Fibroblast of the aortic adventitia (primary cell): ENCODE data around the gene ABR. TPM values are rescaled to one million over a fixed set of nuclear protein-coding genes. Genes with fewer than 3 reads are reported as not detected.
"Not testable (repeated sequence)": the region's sequence is repeated elsewhere in the genome, so short reads cannot be mapped to it uniquely, and the experiment has no call there.

ENCODE experiments used
- DNase-seq: peaks from one replicate; pipeline ENCODE4 v3.0.0-alpha.2; 2010; ENCODE audit warnings: low read depth
- H3K4me3 ChIP-seq: 2 replicates; pipeline ENCODE4 v1.5.1; 2011; ENCODE audit warnings: low read depth, mild to moderate bottlenecking, control low read depth, low read length, moderate library complexity
- total RNA-seq: library from RNA; depleted of rRNA; stranded (reverse); fragments of >200 nt; gene quantifications from 2 replicates; pipeline ENCODE4 v1.2.3, GENCODE V29; 2012; ENCODE audit warnings: low replicate concordance
- TF ChIP-seq, protein P1 (sequence below): IDR thresholded peaks from 2 replicates; pipeline ENCODE4 v1.5.1; 2011; ENCODE audit warnings: mild to moderate bottlenecking, low read length, control low read depth, inconsistent platforms; ENCODE audit not compliant: insufficient read depth

Gene ABR
- total RNA-seq, 1 donor = 76.8 TPM

DNA sequence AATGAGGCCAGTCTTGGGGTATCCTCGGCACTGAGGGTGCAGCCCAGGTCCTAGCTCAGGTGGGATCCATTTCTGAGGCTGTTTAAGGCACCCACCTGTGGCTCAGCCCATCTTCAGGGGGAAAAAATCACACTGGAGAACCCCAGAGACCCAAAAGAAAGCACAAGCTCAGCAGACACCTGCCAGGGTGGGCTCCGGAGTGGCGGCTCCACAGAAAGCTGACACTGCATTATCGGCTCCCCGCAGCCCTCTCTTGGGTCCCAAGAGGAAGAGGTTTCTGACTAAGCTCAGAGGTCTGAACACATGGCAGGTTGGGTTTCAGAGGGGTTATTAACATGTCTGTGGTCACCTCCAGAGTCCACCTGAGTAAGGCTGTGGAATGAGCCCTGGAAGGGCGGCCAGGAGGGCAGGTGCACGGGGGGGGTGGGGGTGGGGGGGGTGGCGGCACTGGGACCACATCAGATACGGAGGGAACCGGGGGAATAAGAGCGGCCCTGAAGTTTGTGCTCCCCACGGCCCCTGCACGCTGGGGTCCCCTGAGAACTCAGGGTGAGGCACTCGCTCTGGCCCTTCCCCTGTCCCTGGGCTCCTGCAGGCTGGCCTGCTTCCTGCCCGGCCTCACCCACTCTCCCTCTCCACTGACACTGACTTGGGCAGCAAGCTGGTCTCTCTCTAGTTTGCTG, 103.3 kb downstream of the ABR start:
- DNase-seq = no peak
- H3K4me3 ChIP-seq = no peak overlapping the region
- TF ChIP-seq, protein P1, sequence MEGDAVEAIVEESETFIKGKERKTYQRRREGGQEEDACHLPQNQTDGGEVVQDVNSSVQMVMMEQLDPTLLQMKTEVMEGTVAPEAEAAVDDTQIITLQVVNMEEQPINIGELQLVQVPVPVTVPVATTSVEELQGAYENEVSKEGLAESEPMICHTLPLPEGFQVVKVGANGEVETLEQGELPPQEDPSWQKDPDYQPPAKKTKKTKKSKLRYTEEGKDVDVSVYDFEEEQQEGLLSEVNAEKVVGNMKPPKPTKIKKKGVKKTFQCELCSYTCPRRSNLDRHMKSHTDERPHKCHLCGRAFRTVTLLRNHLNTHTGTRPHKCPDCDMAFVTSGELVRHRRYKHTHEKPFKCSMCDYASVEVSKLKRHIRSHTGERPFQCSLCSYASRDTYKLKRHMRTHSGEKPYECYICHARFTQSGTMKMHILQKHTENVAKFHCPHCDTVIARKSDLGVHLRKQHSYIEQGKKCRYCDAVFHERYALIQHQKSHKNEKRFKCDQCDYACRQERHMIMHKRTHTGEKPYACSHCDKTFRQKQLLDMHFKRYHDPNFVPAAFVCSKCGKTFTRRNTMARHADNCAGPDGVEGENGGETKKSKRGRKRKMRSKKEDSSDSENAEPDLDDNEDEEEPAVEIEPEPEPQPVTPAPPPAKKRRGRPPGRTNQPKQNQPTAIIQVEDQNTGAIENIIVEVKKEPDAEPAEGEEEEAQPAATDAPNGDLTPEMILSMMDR = no peak

DNA sequence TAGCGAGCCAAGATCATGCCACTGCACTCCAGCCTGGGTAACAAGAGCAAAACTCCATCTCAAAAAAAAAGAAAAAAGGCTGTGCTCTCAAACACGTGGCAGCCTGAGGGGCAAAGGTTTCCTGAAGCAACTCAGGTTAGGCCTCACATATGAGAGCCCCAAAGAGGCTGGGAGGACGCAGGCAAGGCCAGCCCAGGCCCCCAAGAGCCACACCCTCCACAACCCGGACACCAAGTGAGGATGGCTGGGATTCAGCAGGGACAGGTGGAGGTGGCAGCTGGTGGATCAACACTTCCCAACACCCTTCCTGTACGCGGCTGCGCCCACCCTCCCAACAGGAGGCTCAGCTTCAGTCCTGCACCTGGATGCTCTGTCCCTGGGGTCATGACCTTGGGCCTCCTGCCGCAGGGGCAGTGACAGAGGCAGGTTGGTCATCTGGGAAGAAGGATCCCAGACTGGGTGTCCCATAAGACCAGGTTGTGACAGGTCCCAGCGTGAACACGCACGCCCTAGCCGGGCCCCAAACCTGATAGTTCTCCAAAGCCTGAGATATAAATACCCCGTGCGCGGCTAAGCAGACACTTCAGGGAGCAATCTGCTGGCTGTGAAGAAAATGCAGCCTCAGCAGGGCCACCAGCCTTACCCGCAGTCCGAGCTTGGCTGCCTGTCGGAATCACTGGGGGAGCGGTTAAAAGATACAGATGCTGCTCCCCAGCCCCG, 104.7 kb downstream of the ABR start:
- TF ChIP-seq, protein P1 = no peak
- no peak for DNase-seq
- no peak overlapping the region for H3K4me3 ChIP-seq

DNA sequence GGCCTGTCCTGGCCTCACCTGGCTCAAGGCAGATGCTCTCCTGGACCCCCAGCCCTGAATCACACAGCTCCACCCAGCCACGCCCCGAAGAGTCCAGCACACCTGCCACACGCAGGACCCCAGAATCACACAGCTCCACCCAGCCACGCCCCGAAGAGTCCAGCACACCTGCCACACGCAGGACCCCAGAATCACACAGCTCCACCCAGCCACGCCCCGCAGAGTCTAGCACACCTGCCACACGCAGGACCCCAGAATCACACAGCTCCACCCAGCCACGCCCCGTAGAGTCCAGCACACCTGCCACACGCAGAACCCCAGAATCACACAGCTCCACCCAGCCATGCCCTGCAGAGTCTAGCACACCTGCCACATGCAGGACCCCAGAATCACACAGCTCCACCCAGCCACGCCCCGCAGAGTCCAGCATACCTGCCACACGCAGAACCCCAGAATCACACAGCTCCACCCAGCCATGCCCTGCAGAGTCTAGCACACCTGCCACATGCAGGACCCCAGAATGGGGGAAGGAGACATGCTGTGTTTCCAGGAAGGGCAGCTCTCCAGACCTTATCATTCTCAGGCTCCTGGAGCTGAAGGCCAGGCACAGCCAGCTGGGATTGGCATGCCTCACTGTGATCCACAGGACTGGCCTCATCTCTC, 105.7 kb downstream of the ABR start:
- not testable (repeated sequence) for H3K4me3 ChIP-seq, DNase-seq

DNA sequence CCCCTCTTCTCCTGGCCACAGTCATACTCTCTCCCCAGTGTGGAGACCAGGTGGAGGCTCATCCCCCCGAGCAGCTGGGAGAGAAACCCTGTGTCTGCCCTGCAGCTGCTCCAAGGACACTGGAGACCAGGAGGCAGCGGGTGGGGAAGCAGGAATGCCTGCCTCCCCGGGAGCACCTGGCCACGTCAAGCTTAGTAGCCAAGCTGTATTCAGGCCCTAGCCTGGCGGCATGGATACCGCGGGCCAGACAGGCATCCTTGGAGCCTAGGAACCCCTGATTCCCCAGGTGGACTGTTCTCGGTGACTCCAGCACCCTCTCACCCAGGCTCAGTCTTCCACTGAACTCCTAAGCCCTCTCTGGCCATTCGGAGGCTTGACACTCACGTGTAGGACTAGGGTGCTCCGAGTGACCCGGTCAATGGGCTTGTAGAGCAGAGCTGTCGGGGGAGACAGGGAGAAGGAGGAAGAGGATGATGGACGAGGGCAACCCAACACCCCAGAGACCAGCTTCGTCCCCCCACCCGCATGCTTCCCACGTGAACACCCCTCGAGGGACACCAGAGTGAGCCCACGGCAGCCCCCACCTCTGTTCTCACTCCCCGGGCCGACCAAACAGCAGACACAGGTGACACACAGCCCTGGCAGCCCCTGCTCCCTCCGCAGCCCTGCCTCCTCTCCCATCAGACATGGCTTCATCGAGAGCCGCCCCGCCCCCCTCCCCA, 106.4 kb downstream of the ABR start:
- H3K4me3 ChIP-seq = no peak overlapping the region
- no peak for DNase-seq
- TF ChIP-seq, protein P1 = no peak

DNA sequence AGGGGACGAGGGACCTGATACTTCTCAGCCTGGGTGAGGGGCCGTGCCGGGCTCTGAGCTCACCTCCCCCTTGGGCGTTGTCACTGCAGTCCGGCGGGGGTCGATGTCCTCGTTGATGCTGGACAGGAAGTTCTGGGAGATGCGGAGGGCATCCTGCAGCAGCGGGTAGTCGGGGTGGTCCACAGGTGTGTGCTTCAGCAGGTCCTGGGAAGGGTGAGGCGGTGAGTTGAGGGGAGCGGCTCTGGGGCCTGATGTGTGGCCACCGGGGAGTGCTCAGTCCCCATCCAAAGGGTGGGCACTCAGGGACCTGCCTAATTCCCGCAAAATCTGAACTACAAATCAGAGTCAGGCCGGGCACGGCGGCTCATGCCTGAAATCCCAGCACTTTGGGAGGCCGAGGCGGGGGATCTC, 107.2 kb downstream of the ABR start:
- no peak for DNase-seq

DNA sequence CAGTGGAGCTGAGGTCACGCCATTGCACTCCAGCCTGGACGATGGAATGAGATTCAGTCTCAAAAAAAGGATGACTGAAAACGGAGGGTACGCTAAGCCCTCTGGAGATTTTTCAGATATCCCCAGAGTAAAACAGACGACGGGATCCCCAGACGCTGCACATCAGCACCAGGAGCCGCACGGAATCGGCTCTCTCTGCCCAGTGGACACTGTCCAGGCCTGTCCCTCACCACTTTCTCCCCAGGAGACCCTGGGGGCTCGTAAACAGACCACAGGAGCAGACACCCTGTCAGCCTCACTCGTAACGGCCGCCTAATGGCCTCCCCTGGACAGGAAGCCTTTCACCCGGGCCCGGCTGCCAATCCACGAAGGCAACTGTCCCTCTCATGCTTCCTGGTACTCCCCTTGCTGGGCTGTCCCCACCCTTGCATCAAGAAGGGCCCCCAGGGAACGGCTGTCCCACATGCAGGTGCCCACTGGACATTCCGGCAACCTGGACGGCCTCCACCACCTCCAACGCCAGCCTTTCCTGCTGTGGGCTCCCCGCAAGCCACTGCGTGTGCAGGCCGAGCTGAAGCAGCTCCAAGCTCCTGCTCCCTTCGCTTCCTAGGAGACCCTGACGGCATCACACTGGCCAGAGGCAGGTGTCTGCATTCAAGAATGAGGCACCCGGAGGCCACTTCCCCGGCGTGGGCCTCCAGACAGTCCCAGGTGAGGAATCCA, 108.5 kb downstream of the ABR start:
- H3K4me3 ChIP-seq = no peak overlapping the region
- no peak for DNase-seq
- TF ChIP-seq, protein P1 = no peak

More for the DNA sequence above, 107.2 kb downstream of the ABR start:
- TF ChIP-seq, protein P1 = no peak
- H3K4me3 ChIP-seq = no peak overlapping the region
